C4-2B (cell line): ENCODE results near the gene RDH8.

Experiments used
- CTCF ChIP-seq: fragments of 450-650 bp; conservative IDR thresholded peaks from 2 replicates; pipeline ENCODE4 v1.5.1; 2017; ENCODE audit warnings: mild to moderate bottlenecking
- ZFX ChIP-seq: fragments of 450-650 bp; IDR thresholded peaks from 2 replicates; pipeline ENCODE4 v1.6.1; 2017

GRCh38 chr19:10005632-10006334, 7.5 kb upstream of the RDH8 start:
- TF ChIP-seq CTCF (no peak), ZFX (no peak)
